Type B pancreatic cell (in vitro differentiated cells): Measurements from ENCODE around the gene DIS3L. TPM values are rescaled to one million over a fixed set of nuclear protein-coding genes. Genes with fewer than 3 reads are reported as not detected.

Experiments used
- DNase-seq: peaks from one replicate; pipeline ENCODE4 v3.0.0; 2021; ENCODE audit warnings: mixed read lengths; ENCODE audit not compliant: unreplicated experiment; ENCODE audit errors: extremely low spot score
- H3K27ac Mint-ChIP-seq: 2 replicates; pipeline ENCODE4 v1.8.0; 2021; ENCODE audit warnings: mild to moderate bottlenecking, mixed read lengths
- H3K27me3 Mint-ChIP-seq: 2 replicates; pipeline ENCODE4 v1.8.0; 2021; ENCODE audit warnings: mixed read lengths
- H3K36me3 Mint-ChIP-seq: 2 replicates; pipeline ENCODE4 v1.8.0; 2021; ENCODE audit warnings: mixed read lengths
- H3K4me1 Mint-ChIP-seq: one replicate; pipeline ENCODE4 v1.8.0; 2021; ENCODE audit warnings: mixed read lengths; ENCODE audit not compliant: unreplicated experiment
- H3K4me3 Mint-ChIP-seq: 2 replicates; pipeline ENCODE4 v1.8.0; 2021; ENCODE audit warnings: mild to moderate bottlenecking, mixed read lengths
- H3K9me3 Mint-ChIP-seq: 2 replicates; pipeline ENCODE4 v1.8.0; 2021; ENCODE audit warnings: mixed read lengths
- CTCF ChIP-seq: fragments of 200-600 bp; sonication (generic); conservative IDR thresholded peaks from 2 replicates; pipeline ENCODE4 v1.5.0; 2021; ENCODE audit warnings: antibody characterized with exemption, mild to moderate bottlenecking
- total RNA-seq: library from RNA; stranded (reverse); gene quantifications from 2 replicates; pipeline ENCODE4 v1.2.1, GENCODE V29; 2021; ENCODE audit warnings: low replicate concordance

Gene DIS3L
- total RNA-seq, 1 donor from 2014 or later: 37.7 TPM

- TF ChIP-seq CTCF: no peak
- no peaks in the 10 kb centered on the region for H3K9me3 Mint-ChIP-seq
- H3K36me3 Mint-ChIP-seq: no peaks in the 10 kb centered on the region
- H3K4me3 Mint-ChIP-seq: no peak overlapping the region
- peaks cover 12% of the 10 kb centered on the region for H3K27me3 Mint-ChIP-seq
- H3K4me1 Mint-ChIP-seq: no peaks in the 10 kb centered on the region
- H3K27ac Mint-ChIP-seq: no peak overlapping the region
- no peak for DNase-seq
These were observed 22.4 kb upstream of the DIS3L start for GRCh38 chr15:66270932-66271331.

DNA sequence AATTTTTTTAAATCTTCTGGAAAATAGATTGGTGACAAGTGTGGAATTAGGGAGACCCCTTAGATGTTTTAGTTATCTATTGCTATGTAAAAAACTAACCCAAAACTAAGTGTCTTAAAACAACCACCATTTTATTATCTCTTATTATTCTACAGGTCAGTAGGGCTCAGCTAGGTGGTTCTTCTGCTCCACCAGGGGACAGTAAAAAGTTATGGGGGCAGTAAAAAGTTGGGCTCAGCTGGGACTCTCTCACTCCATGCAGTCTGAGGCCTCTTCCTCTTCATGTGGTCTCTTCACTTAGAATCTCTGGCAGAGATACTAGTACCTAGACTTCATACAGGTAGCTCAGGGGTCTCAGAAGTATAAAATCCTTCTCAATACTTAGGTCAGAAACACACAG, 18.0 kb upstream of the DIS3L start:
- Mint-ChIP-seq H3K27ac (no peak overlapping the region), H3K4me1 (no peaks in the 10 kb centered on the region), H3K36me3 (no peaks in the 10 kb centered on the region), H3K9me3 (no peaks in the 10 kb centered on the region), H3K27me3 (peaks cover 19% of the 10 kb centered on the region), H3K4me3 (no peak overlapping the region)
- DNase-seq: no peak
- no peak for TF ChIP-seq CTCF

DNA sequence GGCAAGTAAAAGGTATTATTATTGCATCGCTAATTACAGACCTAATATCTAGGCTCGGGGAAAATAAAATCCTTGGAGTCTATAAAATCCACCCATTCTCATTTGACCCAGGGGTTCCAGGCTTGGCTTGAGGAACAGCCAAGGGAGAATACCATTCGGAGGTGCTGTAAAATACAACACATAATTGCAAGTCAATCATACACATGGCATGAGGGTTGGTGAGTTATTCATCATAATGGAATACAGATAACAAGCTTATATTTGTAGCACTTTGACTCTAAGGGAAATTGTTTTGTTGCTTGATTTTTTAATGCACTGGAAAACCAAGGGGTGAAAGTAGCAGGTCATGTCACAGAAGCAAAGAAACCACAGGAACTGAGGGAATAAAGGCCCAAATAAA, 16.8 kb upstream of the DIS3L start:
- Mint-ChIP-seq H3K9me3 (no peaks in the 10 kb centered on the region), H3K4me1 (no peaks in the 10 kb centered on the region), H3K36me3 (no peaks in the 10 kb centered on the region), H3K27ac (no peak overlapping the region), H3K4me3 (no peak overlapping the region), H3K27me3 (peaks cover 20% of the 10 kb centered on the region)
- no peak for TF ChIP-seq CTCF
- DNase-seq: no peak

DNA sequence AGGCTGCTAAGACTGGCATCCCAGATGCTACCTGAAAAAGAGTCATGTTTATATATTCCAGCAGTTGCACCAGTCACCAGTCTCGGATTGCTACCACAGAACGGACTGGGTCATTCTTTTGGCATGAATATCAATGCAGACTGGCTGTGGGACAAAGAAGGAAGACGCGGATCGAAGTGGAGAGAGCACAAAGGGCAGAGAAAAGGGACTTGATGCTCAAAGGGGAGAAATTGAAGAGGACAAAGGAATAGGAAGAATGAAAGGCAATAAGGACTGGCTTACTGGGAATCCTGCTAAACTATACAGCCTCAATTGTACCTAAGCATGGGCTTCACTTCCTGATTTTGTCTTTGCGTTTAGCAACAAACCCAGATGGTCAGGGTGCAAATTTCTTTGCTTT, 15.3 kb upstream of the DIS3L start:
- Mint-ChIP-seq H3K27ac (no peak overlapping the region), H3K27me3 (peaks cover 20% of the 10 kb centered on the region), H3K4me1 (no peaks in the 10 kb centered on the region), H3K36me3 (no peaks in the 10 kb centered on the region), H3K9me3 (no peaks in the 10 kb centered on the region), H3K4me3 (no peak overlapping the region)
- no peak for DNase-seq
- TF ChIP-seq CTCF: no peak

DNA sequence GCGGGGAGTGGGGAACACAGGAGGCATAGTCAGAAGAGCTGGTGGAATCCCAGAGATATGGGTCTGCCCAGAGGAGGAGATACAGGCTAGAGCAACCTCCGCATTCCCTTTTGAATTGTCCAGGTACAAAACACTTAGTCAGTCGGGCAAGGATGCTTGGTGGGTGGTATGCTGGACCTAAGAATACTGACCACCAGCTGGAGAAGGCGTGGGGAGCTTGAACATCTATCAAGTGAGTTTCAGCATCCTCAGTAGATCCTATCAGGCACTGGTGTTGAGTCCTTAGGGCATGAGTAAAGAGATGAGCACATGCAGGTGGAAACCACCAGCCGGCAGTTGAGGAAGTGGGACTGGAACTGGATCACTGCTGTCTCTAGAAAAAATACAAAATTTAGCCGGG, 14.7 kb upstream of the DIS3L start:
- Mint-ChIP-seq H3K9me3 (no peaks in the 10 kb centered on the region), H3K36me3 (no peaks in the 10 kb centered on the region), H3K4me1 (no peaks in the 10 kb centered on the region), H3K27ac (no peak overlapping the region), H3K4me3 (no peak overlapping the region), H3K27me3 (peaks cover 20% of the 10 kb centered on the region)
- TF ChIP-seq CTCF: no peak
- DNase-seq: no peak

DNA sequence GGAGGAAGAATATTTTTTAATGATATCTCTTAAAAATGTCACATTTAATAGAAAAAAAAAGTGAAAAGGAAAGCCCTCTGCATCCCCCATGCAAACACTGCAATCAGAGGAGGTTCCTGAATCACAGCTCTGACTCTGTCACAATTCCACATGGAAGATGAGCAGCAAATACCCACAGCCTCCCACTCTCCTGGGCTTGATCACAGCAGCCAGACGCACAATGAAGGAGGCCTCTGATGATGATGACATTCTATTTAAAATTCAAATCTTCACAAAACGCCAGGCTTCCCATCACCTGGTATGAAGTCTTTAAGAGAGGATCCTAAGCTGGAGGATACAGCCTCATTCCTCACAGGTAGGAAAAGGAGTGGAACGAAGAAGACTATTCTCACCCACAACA, 9.1 kb upstream of the DIS3L start:
- H3K27me3 Mint-ChIP-seq: peaks cover 9% of the 10 kb centered on the region
- no peaks in the 10 kb centered on the region for H3K36me3 Mint-ChIP-seq
- TF ChIP-seq CTCF: no peak
- H3K9me3 Mint-ChIP-seq: no peaks in the 10 kb centered on the region
- no peak overlapping the region for H3K27ac Mint-ChIP-seq
- no peak for DNase-seq
- no peaks in the 10 kb centered on the region for H3K4me1 Mint-ChIP-seq
- no peak overlapping the region for H3K4me3 Mint-ChIP-seq
